ENCODE results near the gene ZCWPW1. TPM values are rescaled to one million over a fixed set of nuclear protein-coding genes. Genes with fewer than 3 reads are reported as not detected.
A peak's percentile ranks its signal among the peaks of the same experiment; 100 is the strongest.

Gene ZCWPW1
- total and polyA plus RNA-seq, 2 of the 13 experiments (the other 11 are each of a cell fraction or from before 2014, with no cell fraction given), result 2.4 to 2.5 TPM

- TF ChIP-seq, protein P1, sequence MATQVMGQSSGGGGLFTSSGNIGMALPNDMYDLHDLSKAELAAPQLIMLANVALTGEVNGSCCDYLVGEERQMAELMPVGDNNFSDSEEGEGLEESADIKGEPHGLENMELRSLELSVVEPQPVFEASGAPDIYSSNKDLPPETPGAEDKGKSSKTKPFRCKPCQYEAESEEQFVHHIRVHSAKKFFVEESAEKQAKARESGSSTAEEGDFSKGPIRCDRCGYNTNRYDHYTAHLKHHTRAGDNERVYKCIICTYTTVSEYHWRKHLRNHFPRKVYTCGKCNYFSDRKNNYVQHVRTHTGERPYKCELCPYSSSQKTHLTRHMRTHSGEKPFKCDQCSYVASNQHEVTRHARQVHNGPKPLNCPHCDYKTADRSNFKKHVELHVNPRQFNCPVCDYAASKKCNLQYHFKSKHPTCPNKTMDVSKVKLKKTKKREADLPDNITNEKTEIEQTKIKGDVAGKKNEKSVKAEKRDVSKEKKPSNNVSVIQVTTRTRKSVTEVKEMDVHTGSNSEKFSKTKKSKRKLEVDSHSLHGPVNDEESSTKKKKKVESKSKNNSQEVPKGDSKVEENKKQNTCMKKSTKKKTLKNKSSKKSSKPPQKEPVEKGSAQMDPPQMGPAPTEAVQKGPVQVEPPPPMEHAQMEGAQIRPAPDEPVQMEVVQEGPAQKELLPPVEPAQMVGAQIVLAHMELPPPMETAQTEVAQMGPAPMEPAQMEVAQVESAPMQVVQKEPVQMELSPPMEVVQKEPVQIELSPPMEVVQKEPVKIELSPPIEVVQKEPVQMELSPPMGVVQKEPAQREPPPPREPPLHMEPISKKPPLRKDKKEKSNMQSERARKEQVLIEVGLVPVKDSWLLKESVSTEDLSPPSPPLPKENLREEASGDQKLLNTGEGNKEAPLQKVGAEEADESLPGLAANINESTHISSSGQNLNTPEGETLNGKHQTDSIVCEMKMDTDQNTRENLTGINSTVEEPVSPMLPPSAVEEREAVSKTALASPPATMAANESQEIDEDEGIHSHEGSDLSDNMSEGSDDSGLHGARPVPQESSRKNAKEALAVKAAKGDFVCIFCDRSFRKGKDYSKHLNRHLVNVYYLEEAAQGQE (IDR thresholded peaks at IDR 0.05; ENCODE audit: borderline replicate concordance in 1 of 2, low read depth in 1 of 2, low read length in 2 of 2), result no peak
- no peak for TF ChIP-seq IRF2 (CRISPR knock-in tag; IDR thresholded peaks at IDR 0.05)
- TF ChIP-seq MED13 (CRISPR knock-in tag; IDR thresholded peaks at IDR 0.05), result no peak
- 0 out of 2 replicates have a peak, but pooled peaks have one; percentile 4 for TF ChIP-seq ZNF776 (CRISPR knock-in tag; IDR thresholded peaks at IDR 0.05)
- no peak for TF ChIP-seq ZNF138 (CRISPR knock-in tag; IDR thresholded peaks at IDR 0.05; ENCODE audit: low read depth)
- peak; percentile 84; the same call in 1 of the 2 replicates for TF ChIP-seq ZMYM2 (CRISPR knock-in tag; IDR thresholded peaks at IDR 0.05)
- no peak for TF ChIP-seq GATA4 (IDR thresholded peaks at IDR 0.05; ENCODE audit: borderline replicate concordance, low read depth)
- no peak for TF ChIP-seq GTF3A (CRISPR knock-in tag; conservative IDR thresholded peaks at IDR 0.05)
- TF ChIP-seq GPBP1L1 (CRISPR knock-in tag; IDR thresholded peaks at IDR 0.05), result no peak
- TF ChIP-seq RNF219 (CRISPR knock-in tag; IDR thresholded peaks at IDR 0.05), result no peak
- no peak for TF ChIP-seq ZNF205 (CRISPR knock-in tag; IDR thresholded peaks at IDR 0.05)
- TF ChIP-seq PCBP1 (IDR thresholded peaks at IDR 0.05; ENCODE audit: borderline replicate concordance, low read depth, low read length), result no peak
- no peak for TF ChIP-seq ZNF792 (CRISPR knock-in tag; IDR thresholded peaks at IDR 0.05)
- TF ChIP-seq U2AF2 (IDR thresholded peaks at IDR 0.05; ENCODE audit: low read depth, low read length), result no peak
- TF ChIP-seq MTF2 (CRISPR knock-in tag; IDR thresholded peaks at IDR 0.05; ENCODE audit: borderline replicate concordance), result no peak
- no peak for TF ChIP-seq NFE2 (CRISPR knock-in tag; IDR thresholded peaks at IDR 0.05)
- no peak for TF ChIP-seq SOX5 (CRISPR knock-in tag; IDR thresholded peaks at IDR 0.05; ENCODE audit: borderline replicate concordance)
- TF ChIP-seq ZNF3 (CRISPR knock-in tag; IDR thresholded peaks at IDR 0.05), result no peak
- TF ChIP-seq KLF9 (CRISPR knock-in tag; IDR thresholded peaks at IDR 0.05; ENCODE audit: low read depth), result no peak
- TF ChIP-seq ZNF773 (CRISPR knock-in tag; IDR thresholded peaks at IDR 0.05; ENCODE audit: borderline replicate concordance), result no peak
- TF ChIP-seq SYNCRIP (IDR thresholded peaks at IDR 0.05; ENCODE audit: insufficient read depth, low read depth, low read length), result no peak
- no peak for TF ChIP-seq TEF (CRISPR knock-in tag; IDR thresholded peaks at IDR 0.05)
- TF ChIP-seq SIN3B (IDR thresholded peaks at IDR 0.05; ENCODE audit: low read length), result no peak
Measured at GRCh38 chr7:100427762-100428198, 723 bp downstream of the ZCWPW1 start (continued).

Data from HepG2 (cell line).